H1 (cell line): ENCODE data around the gene OR51B2. TPM values are rescaled to one million over a fixed set of nuclear protein-coding genes. Genes with fewer than 3 reads are reported as not detected.

Experiments
- CTCF ChIA-PET: fragments of 300-600 bp; sonication (Branson Sonifier 250); formaldehyde crosslinking; loops from one replicate; lab custom pipeline; 2021; ENCODE audit not compliant: partially characterized antibody; lab: Charles Lee
- POLR2A ChIA-PET: fragments of 300-600 bp; sonication (Branson Sonifier 250); formaldehyde crosslinking; loops from one replicate; lab custom pipeline; 2021; ENCODE audit warnings: inconsistent platforms; ENCODE audit not compliant: partially characterized antibody; lab: Charles Lee
- DNase-seq, 2 experiments: peaks; one replicate each; pipeline versions ENCODE4 v3.0.0 to v3.0.0-alpha.2; 2010 to 2022; ENCODE audit warnings: low spot score in 2 of 2, low read depth in 1 of 2, mixed read lengths in 1 of 2
- FAIRE-seq: peaks from 2 replicates; lab custom pipeline; 2011; peaks lifted over from hg19 to GRCh38; lab: Jason Lieb, UNC
- H2AFZ ChIP-seq: 2 replicates; pipeline ENCODE4 v1.8.1; 2012; ENCODE audit warnings: low read length, inconsistent platforms
- H2AK5ac ChIP-seq: 2 replicates; pipeline ENCODE4 v1.6.1; 2013; ENCODE audit warnings: low read depth, low read length
- H2BK120ac ChIP-seq: replicated peaks from 2 replicates; pipeline ENCODE3; 2013; ENCODE audit warnings: low read depth, low read length, inconsistent platforms
- H2BK12ac ChIP-seq: 2 replicates; pipeline ENCODE4 v1.6.1; 2013; ENCODE audit warnings: low read depth, low read length
- H2BK15ac ChIP-seq: 2 replicates; pipeline ENCODE4 v1.6.1; 2013; ENCODE audit warnings: low read length
- H2BK20ac ChIP-seq: 2 replicates; pipeline ENCODE4 v1.6.1; 2013; ENCODE audit warnings: low read length
- H2BK5ac ChIP-seq: 2 replicates; pipeline ENCODE4 v1.6.1; 2013; ENCODE audit warnings: low read depth, low read length
- H3K14ac ChIP-seq: 2 replicates; pipeline ENCODE4 v1.6.1; 2013; ENCODE audit warnings: inconsistent platforms; ENCODE audit not compliant: insufficient read length
- H3K18ac ChIP-seq: 2 replicates; pipeline ENCODE4 v1.6.1; 2013; ENCODE audit warnings: low read length; ENCODE audit errors: extremely low read depth
- H3K23ac ChIP-seq: 2 replicates; pipeline ENCODE4 v1.6.1; 2013; ENCODE audit warnings: inconsistent platforms; ENCODE audit not compliant: insufficient read length
- H3K23me2 ChIP-seq: 2 replicates; pipeline ENCODE4 v1.6.1; 2013; ENCODE audit warnings: low read depth, low read length
- H3K27ac ChIP-seq: 2 replicates; pipeline ENCODE4 v1.6.1; 2011; ENCODE audit warnings: low read depth, low read length, inconsistent platforms
- H3K27me3 ChIP-seq, 4 experiments: replicated peaks in 1 of 4; 1 replicate in 1 of 4; 2 replicates in 3 of 4; pipeline versions ENCODE4 v1.6.1 to v1.8.1; 2011 to 2013; ENCODE audit warnings: low read length in 3 of 4, mild to moderate bottlenecking in 3 of 4, inconsistent platforms in 2 of 4, mixed read lengths in 2 of 4, moderate library complexity in 1 of 4; ENCODE audit not compliant: control insufficient read depth in 3 of 4, insufficient read depth in 3 of 4; ENCODE audit errors: extremely low read depth in 1 of 4
- H3K36me3 ChIP-seq, 4 experiments: 2 replicates each; pipeline versions ENCODE4 v1.6.1 to v1.8.1; 2011 to 2013; ENCODE audit warnings: mild to moderate bottlenecking in 4 of 4, low read length in 3 of 4, moderate library complexity in 2 of 4, control low read depth in 1 of 4, inconsistent platforms in 1 of 4; ENCODE audit not compliant: insufficient read depth in 4 of 4, control insufficient read depth in 2 of 4
- H3K4ac ChIP-seq: replicated peaks from 2 replicates; pipeline ENCODE3; 2013; ENCODE audit warnings: low read length, low read depth, mixed read lengths, inconsistent platforms; ENCODE audit not compliant: insufficient read length
- H3K4me1 ChIP-seq, 4 experiments: replicated peaks in 1 of 4; 1 replicate in 1 of 4; 2 replicates in 3 of 4; pipeline versions ENCODE4 v1.6.1 to v1.8.1; 2011 to 2013; ENCODE audit warnings: low read length in 3 of 4, inconsistent platforms in 2 of 4, mixed read lengths in 1 of 4; ENCODE audit not compliant: insufficient read depth in 4 of 4, control insufficient read depth in 3 of 4
- H3K4me2 ChIP-seq, 2 experiments: 2 replicates each; pipeline versions ENCODE4 v1.6.1 to v1.8.1; 2011 to 2013; ENCODE audit warnings: low read depth in 2 of 2, low read length in 2 of 2, control low read depth in 1 of 2, inconsistent platforms in 1 of 2, mild to moderate bottlenecking in 1 of 2; ENCODE audit not compliant: insufficient read depth in 1 of 2
- H3K4me3 ChIP-seq, 4 experiments: fragments of 200-600, 300-600 bp in 1 of 4; sonication (generic), shearing (Covaris generic), sonication (Bioruptor Twin) in 1 of 4; 2 replicates each; pipeline versions ENCODE4 v1.5.1 to v1.8.1; 2011 to 2016; ENCODE audit warnings: low read length in 4 of 4, low read depth in 3 of 4, control low read depth in 2 of 4, inconsistent platforms in 2 of 4, mild to moderate bottlenecking in 2 of 4, mixed read lengths in 1 of 4, moderate library complexity in 1 of 4; ENCODE audit not compliant: insufficient read depth in 2 of 4; ENCODE audit errors: extremely low read depth in 1 of 4
- H3K56ac ChIP-seq: replicated peaks from 2 replicates; pipeline ENCODE3; 2013; ENCODE audit warnings: low read depth, mild to moderate bottlenecking, mixed read lengths, low read length, inconsistent platforms; ENCODE audit not compliant: insufficient read length
- H3K79me1 ChIP-seq: 2 replicates; pipeline ENCODE4 v1.6.1; 2013; ENCODE audit warnings: low read depth, low read length, control low read depth
- H3K79me2 ChIP-seq, 2 experiments: 2 replicates each; pipeline versions ENCODE4 v1.6.1 to v1.8.1; 2012 to 2013; ENCODE audit warnings: low read length in 2 of 2, mild to moderate bottlenecking in 2 of 2, inconsistent platforms in 1 of 2; ENCODE audit not compliant: insufficient read depth in 2 of 2, control insufficient read depth in 1 of 2
- H3K9ac ChIP-seq, 4 experiments: replicated peaks in 1 of 4; 1 replicate in 1 of 4; 2 replicates in 3 of 4; pipeline versions ENCODE4 v1.6.1 to v1.8.1; 2011 to 2013; ENCODE audit warnings: low read depth in 3 of 4, low read length in 3 of 4, control low read depth in 2 of 4, mild to moderate bottlenecking in 2 of 4, moderate library complexity in 2 of 4, inconsistent platforms in 1 of 4; ENCODE audit errors: extremely low read depth in 1 of 4
- H3K9me3 ChIP-seq, 2 experiments: 2 replicates each; pipeline versions ENCODE4 v1.6.1 to v1.8.1; 2012 to 2013; ENCODE audit warnings: mild to moderate bottlenecking in 2 of 2, moderate library complexity in 2 of 2, control low read depth in 1 of 2, inconsistent platforms in 1 of 2, low read depth in 1 of 2, low read length in 1 of 2, mixed read lengths in 1 of 2; ENCODE audit not compliant: insufficient read depth in 2 of 2
- H4K20me1 ChIP-seq, 2 experiments: replicated peaks in 1 of 2; 2 replicates each; pipeline versions ENCODE3 to v1.8.1; 2011 to 2013; ENCODE audit warnings: inconsistent platforms in 2 of 2, low read length in 2 of 2, mild to moderate bottlenecking in 1 of 2; ENCODE audit not compliant: insufficient read depth in 2 of 2, control insufficient read depth in 1 of 2
- H4K5ac ChIP-seq: 2 replicates; pipeline ENCODE4 v1.6.1; 2013; ENCODE audit warnings: low read length, low read depth, mixed read lengths, inconsistent platforms; ENCODE audit not compliant: insufficient read length
- H4K8ac ChIP-seq: 2 replicates; pipeline ENCODE4 v1.8.0; 2013; ENCODE audit warnings: mild to moderate bottlenecking, moderate library complexity, low read length, inconsistent platforms; ENCODE audit not compliant: insufficient read depth; ENCODE audit errors: extremely low read depth
- H4K91ac ChIP-seq: replicated peaks from 2 replicates; pipeline ENCODE3; 2013; ENCODE audit warnings: low read length, mixed read lengths, inconsistent platforms; ENCODE audit not compliant: insufficient read length
- KDM1A ChIP-seq: fragments of 200-600, 300-600 bp; sonication (generic); IDR thresholded peaks from 2 replicates; pipeline ENCODE4 v1.7.1; 2016; ENCODE audit warnings: mild to moderate bottlenecking, low read length, borderline replicate concordance
- NRF1 ChIP-seq: IDR thresholded peaks from 2 replicates; pipeline ENCODE4 v1.6.1; 2011; ENCODE audit warnings: mild to moderate bottlenecking, low read depth, low read length, improper control_type of control experiment
- WGBS, 2 experiments: shearing (Covaris generic) in 1 of 2; methylation state at CpG; one replicate each; pipeline versions ENCODE4 v1.1.6 to v1.1.7; 2013 to 2015; ENCODE audit warnings: low lambda C conversion rate in 2 of 2, mixed read lengths in 2 of 2, inconsistent platforms in 1 of 2, low coverage in 1 of 2, missing lambda C conversion rate in 1 of 2; ENCODE audit not compliant: insufficient replicate concordance in 2 of 2, insufficient coverage in 1 of 2, insufficient read length in 1 of 2; ENCODE audit errors: extremely low coverage in 1 of 2, missing lambda C conversion rate in 1 of 2; 5-methylcytosine and 5-hydroxymethylcytosine counted together
- polyA plus RNA-seq, 7 experiments: library from polyadenylated mRNA; depleted of rRNA in 3 of 7; stranded (reverse) in 5 of 7; unstranded in 2 of 7; fragments of >200 nt in 5 of 7; fragments of 200-250 nt in 2 of 7; gene quantifications; 1 replicate in 5 of 7; 2 replicates in 1 of 7; 4 replicates in 1 of 7; pipeline versions ENCODE4 v1.2.1 to v1.2.3, GENCODE V29; 2011 to 2013; ENCODE audit warnings: missing spikeins in 2 of 7, mixed read lengths in 2 of 7
- total RNA-seq: library from RNA; stranded (reverse); fragmentation: NEBNext Ultra II Directional; extraction: Animal tissue kit (Norgen Biotek cat#: 25700); gene quantifications from 2 replicates; pipeline ENCODE4 v1.2.1, GENCODE V29; 2021

The OR51B2 gene
- total and polyA plus RNA-seq, 2 of the 8 experiments (the other 6 are each of a cell fraction or from before 2014, with no cell fraction given), result not detected

GRCh38 chr11:5275369-5276110 is 48.6 kb downstream of the OR51B2 start:
- Histone ChIP-seq H3K9me3 (no peaks in the 10 kb centered on the region), H2BK20ac (no peak overlapping the region), H3K36me3 (no peaks in the 10 kb centered on the region), H3K4me2 (no peak overlapping the region), H3K23me2 (no peaks in the 10 kb centered on the region; the same call in 1 of the 2 replicates), H4K91ac (no peak overlapping the region), H3K56ac (no peak overlapping the region), H2BK12ac (no peak overlapping the region), H2BK5ac (no peak overlapping the region), H3K14ac (no peak overlapping the region), H3K18ac (no peak overlapping the region), H2AK5ac (no peak overlapping the region), H3K27ac (no peak overlapping the region), H3K9ac (no peak overlapping the region), H3K79me1 (0 out of 2 replicates have a peak, but pooled peaks cover 2% of the 10 kb centered on the region), H2AFZ (no peak overlapping the region), H4K20me1 (no peaks in the 10 kb centered on the region), H2BK15ac (no peak overlapping the region), H3K4me1 (no peaks in the 10 kb centered on the region; a peak in 2 of 7 replicates), H4K5ac (no peak overlapping the region), H3K4ac (no peak overlapping the region), H3K4me3 (no peak overlapping the region), H2BK120ac (no peak overlapping the region), H3K27me3 (no peaks in the 10 kb centered on the region), H3K79me2 (no peaks in the 10 kb centered on the region), H4K8ac (no peak overlapping the region), H3K23ac (no peak overlapping the region)
- TF ChIP-seq KDM1A (no peak), NRF1 (no peak)
- 84% methylated on average over 6 of the region's 6 CpGs; no CpG with 5 or more reads in 1 of the 2 experiments for WGBS, 2 experiments
- POLR2A ChIA-PET, result no interaction called here
- no peak for DNase-seq
- CTCF ChIA-PET, result interaction anchor here (0.6 to 8.6 kb wide), 4 partner anchors 10 to 289 kb away, joined by 3 to 48 read pairs (median 4); no protein-coding TSS in a partner anchor
- no peak for FAIRE-seq
